GM23248 (cell line): ENCODE results near the gene GNB5. TPM values are rescaled to one million over a fixed set of nuclear protein-coding genes. Genes with fewer than 3 reads are reported as not detected.

ENCODE experiments used
- DNase-seq: peaks from one replicate; pipeline ENCODE4 v3.0.0-alpha.2; 2015
- H2AFZ ChIP-seq: fragments of 200-600 bp; sonication (generic); 2 replicates; pipeline ENCODE4 v1.6.1; 2016; ENCODE audit warnings: antibody characterized with exemption
- H3F3A ChIP-seq: fragments of 200-600 bp; sonication (generic); 2 replicates; pipeline ENCODE4 v1.6.1; 2016; ENCODE audit warnings: mild to moderate bottlenecking, antibody characterized with exemption, mixed run types; ENCODE audit not compliant: insufficient read depth
- H3K27ac ChIP-seq: fragments of 200-600 bp; sonication (generic); 2 replicates; pipeline ENCODE4 v1.5.1; 2016; ENCODE audit warnings: mild to moderate bottlenecking
- H3K27me3 ChIP-seq: fragments of 200-600 bp; sonication (generic); replicated peaks from 2 replicates; pipeline ENCODE4 v1.6.1; 2016; ENCODE audit warnings: mild to moderate bottlenecking; ENCODE audit not compliant: insufficient read depth
- H3K36me3 ChIP-seq: fragments of 200-600 bp; sonication (generic); 2 replicates; pipeline ENCODE4 v1.6.1; 2016; ENCODE audit warnings: low read depth, mild to moderate bottlenecking
- H3K4me1 ChIP-seq: fragments of 200-600 bp; sonication (generic); 2 replicates; pipeline ENCODE4 v1.6.1; 2016; ENCODE audit warnings: mild to moderate bottlenecking; ENCODE audit not compliant: insufficient read depth
- H3K4me2 ChIP-seq: fragments of 200-600 bp; sonication (generic); one replicate; pipeline ENCODE4 v1.6.1; 2016; ENCODE audit warnings: mild to moderate bottlenecking; ENCODE audit not compliant: unreplicated experiment
- H3K4me3 ChIP-seq: fragments of 200-600 bp; sonication (generic); 2 replicates; pipeline ENCODE4 v1.5.1; 2016; ENCODE audit warnings: mild to moderate bottlenecking
- H3K79me2 ChIP-seq: fragments of 200-600 bp; sonication (generic); 2 replicates; pipeline ENCODE4 v1.6.1; 2016; ENCODE audit warnings: mild to moderate bottlenecking; ENCODE audit not compliant: insufficient read depth
- H3K9ac ChIP-seq: fragments of 200-600 bp; sonication (generic); 2 replicates; pipeline ENCODE4 v1.6.1; 2016; ENCODE audit warnings: mild to moderate bottlenecking
- H3K9me2 ChIP-seq: fragments of 200-600 bp; sonication (generic); 2 replicates; pipeline ENCODE4 v1.6.1; 2016; ENCODE audit warnings: mixed run types, mild to moderate bottlenecking, moderate library complexity; ENCODE audit not compliant: insufficient read depth
- H3K9me3 ChIP-seq: fragments of 200-600 bp; sonication (generic); one replicate; pipeline ENCODE4 v1.6.1; 2017; ENCODE audit warnings: low read depth
- H4K20me1 ChIP-seq: fragments of 200-600 bp; sonication (generic); 2 replicates; pipeline ENCODE4 v1.6.0; 2016; ENCODE audit not compliant: insufficient read depth
- EZH2 ChIP-seq: fragments of 200-600 bp; sonication (generic); IDR thresholded peaks from 2 replicates; pipeline ENCODE4 v1.6.1; 2018; ENCODE audit warnings: antibody characterized with exemption, mild to moderate bottlenecking; ENCODE audit not compliant: insufficient read depth, poor library complexity, severe bottlenecking
- EZH2phosphoT487 ChIP-seq: fragments of 200-600 bp; sonication (generic); IDR thresholded peaks from 2 replicates; pipeline ENCODE4 v1.6.1; 2018; ENCODE audit warnings: antibody characterized with exemption, moderate library complexity, mild to moderate bottlenecking, low read depth; ENCODE audit not compliant: insufficient read depth
- WGBS, 2 experiments: methylation state at CpG; one replicate each; pipeline ENCODE4 v1.1.6; 2015 to 2017; ENCODE audit warnings: low lambda C conversion rate in 2 of 2, low coverage in 1 of 2; ENCODE audit errors: missing lambda C conversion rate in 2 of 2; 5-methylcytosine and 5-hydroxymethylcytosine counted together
- in situ Hi-C: fragments of 300-500 bp; cut with MboI; formaldehyde crosslinking; loops from 2 replicates; pipeline ENCODE4 v1.15.0; 2020
- polyA plus RNA-seq: library from polyadenylated mRNA; unstranded; fragments of >200 nt; fragmentation: Nextera tagmentation; extraction: Ambion mirVana; gene quantifications from 2 replicates; pipeline ENCODE4 v1.2.1, GENCODE V29; 2016
- total RNA-seq: library from RNA; depleted of rRNA; stranded (reverse); fragments of >200 nt; shearing (Covaris generic); gene quantifications from 2 replicates; pipeline ENCODE4 v1.2.3, GENCODE V29; 2014

GNB5 gene
- total and polyA plus RNA-seq, 2 experiments from 2014 or later = 39.9 to 42.8 TPM

DNA sequence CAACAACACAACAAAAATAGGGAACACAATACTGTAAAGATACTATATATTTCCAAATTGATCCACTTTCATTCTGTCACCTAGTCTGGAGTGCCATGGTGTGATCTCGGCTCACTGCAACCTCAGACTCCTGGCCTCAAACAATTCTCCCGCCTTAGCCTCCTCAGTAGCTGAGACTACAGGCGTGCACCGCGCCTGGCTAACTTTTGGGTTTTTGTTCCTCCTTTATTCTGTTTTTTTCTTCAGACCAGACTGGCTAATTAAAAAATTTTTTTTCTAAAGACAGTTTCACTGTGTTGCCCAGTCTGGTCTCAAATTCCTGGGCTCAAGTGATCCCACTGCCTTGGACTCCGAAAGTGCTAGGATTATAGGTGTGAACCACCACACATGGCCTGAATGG is 84.0 kb downstream of the GNB5 start:
- H3K27ac ChIP-seq = no peak overlapping the region
- in situ Hi-C loops = no loop called here
- H3K9ac ChIP-seq = no peak overlapping the region
- H3F3A ChIP-seq = peaks cover 16% of the 10 kb centered on the region
- DNase-seq = no peak
- WGBS, 2 experiments = 94 to 97% methylated on average over 6 of the region's 6 CpGs
- H4K20me1 ChIP-seq = no peaks in the 10 kb centered on the region
- no peak overlapping the region for H2AFZ ChIP-seq
- H3K4me2 ChIP-seq = no peak overlapping the region
- H3K4me1 ChIP-seq = peaks cover 6% of the 10 kb centered on the region
- H3K9me2 ChIP-seq = no peaks in the 10 kb centered on the region
- TF ChIP-seq EZH2phosphoT487 = no peak
- TF ChIP-seq EZH2 = no peak
- H3K79me2 ChIP-seq = no peaks in the 10 kb centered on the region
- H3K36me3 ChIP-seq = no peaks in the 10 kb centered on the region
- no peaks in the 10 kb centered on the region for H3K9me3 ChIP-seq
- H3K27me3 ChIP-seq = peaks cover 8% of the 10 kb centered on the region; the same call in 1 of the 2 replicates
- H3K4me3 ChIP-seq = no peak overlapping the region

DNA sequence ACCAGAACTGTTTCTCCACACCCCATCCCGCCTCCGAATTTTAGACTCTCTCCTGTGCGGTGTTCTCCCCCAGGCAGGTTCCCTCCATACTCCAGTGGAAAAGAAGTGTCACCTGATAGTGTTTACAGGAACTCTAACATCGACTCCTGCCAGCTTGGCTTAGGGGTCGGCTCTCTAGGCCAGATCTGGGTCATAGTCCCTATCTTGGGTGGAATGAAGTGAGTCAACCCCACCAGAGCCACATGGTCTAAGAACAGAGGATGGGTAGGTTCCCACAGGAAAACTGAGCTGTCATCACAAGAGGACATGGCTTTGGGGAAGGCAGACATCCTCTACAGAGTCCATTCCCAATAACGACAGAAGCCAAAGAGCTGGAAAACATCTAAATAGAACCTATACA is 84.6 kb downstream of the GNB5 start:
- Histone ChIP-seq H2AFZ (no peak overlapping the region), H3K9ac (no peak overlapping the region)
- in situ Hi-C loops = no loop called here

DNA sequence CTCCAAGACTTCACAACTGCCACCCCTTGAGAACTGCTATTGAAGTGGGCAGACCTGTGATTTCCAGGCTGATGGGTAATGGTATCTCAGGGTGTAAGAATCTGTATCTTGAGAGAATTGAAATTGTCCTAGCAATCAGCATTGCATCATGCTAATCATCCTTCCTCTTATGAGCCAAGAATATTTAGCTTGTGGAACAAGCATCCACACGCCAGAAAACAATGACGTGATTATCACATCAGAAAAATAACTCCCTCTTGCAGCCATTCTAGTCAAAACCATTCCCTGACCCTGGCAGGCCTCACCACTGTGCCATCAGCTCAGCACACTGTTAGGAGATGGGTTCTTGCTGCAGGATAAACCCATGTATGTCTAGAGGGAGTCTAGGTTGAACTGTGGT is 85.3 kb downstream of the GNB5 start:
- DNase-seq = no peak
- TF ChIP-seq EZH2phosphoT487 (no peak), EZH2 (no peak)
- H3K27ac ChIP-seq = no peak overlapping the region
- WGBS, 2 experiments = 73 to 74% methylated on average over 2 of the region's 2 CpGs
- no peaks in the 10 kb centered on the region for H3K79me2 ChIP-seq
- H3K4me1 ChIP-seq = peaks cover 6% of the 10 kb centered on the region
- no peaks in the 10 kb centered on the region for H3K27me3 ChIP-seq
- H3K4me2 ChIP-seq = no peak overlapping the region
- no peaks in the 10 kb centered on the region for H3K36me3 ChIP-seq
- no peak overlapping the region for H3K4me3 ChIP-seq
- H4K20me1 ChIP-seq = no peaks in the 10 kb centered on the region
- in situ Hi-C loops = no loop called here
- H3K9me2 ChIP-seq = no peaks in the 10 kb centered on the region
- H3K9ac ChIP-seq = no peak overlapping the region
- no peaks in the 10 kb centered on the region for H3K9me3 ChIP-seq
- peaks cover 28% of the 10 kb centered on the region for H3F3A ChIP-seq
- no peak overlapping the region for H2AFZ ChIP-seq

More for the DNA sequence above, 84.6 kb downstream of the GNB5 start:
- TF ChIP-seq EZH2phosphoT487 (no peak), EZH2 (no peak)
- Histone ChIP-seq H3K9me2 (no peaks in the 10 kb centered on the region), H3K79me2 (no peaks in the 10 kb centered on the region), H3K9me3 (no peaks in the 10 kb centered on the region), H3K27ac (no peak overlapping the region), H4K20me1 (no peaks in the 10 kb centered on the region), H3K4me2 (no peak overlapping the region), H3F3A (peaks cover 22% of the 10 kb centered on the region), H3K36me3 (no peaks in the 10 kb centered on the region), H3K4me3 (no peak overlapping the region), H3K4me1 (peaks cover 6% of the 10 kb centered on the region), H3K27me3 (peaks cover 5% of the 10 kb centered on the region; the same call in 1 of the 2 replicates)
- WGBS, 2 experiments = 69 to 72% methylated on average over 6 of the region's 6 CpGs
- no peak for DNase-seq

DNA sequence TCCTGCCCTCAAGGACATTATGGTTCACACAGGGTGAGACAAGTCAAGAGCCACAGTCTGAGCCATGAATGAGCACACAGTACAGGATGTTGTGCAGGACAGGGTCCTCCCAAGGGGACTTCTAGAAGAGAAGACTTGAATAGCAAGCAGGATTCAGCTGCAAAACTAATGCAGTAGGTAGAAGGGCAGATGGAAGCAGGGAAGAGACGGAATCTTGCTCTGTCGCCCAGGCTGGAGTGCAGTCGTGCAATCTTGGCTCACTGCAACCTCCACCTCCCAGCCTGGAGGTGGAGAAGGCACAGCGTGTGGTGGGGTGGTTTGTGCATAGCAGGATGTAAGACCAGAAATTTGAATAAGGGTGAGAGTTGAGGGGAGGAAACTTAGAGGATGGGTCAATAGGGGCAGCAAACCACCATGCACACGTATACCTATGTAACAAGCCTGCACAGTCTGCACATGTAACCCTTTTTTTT is 86.6 kb downstream of the GNB5 start:
- no peak for TF ChIP-seq EZH2phosphoT487
- TF ChIP-seq EZH2 = no peak
- Histone ChIP-seq H3F3A (peaks cover 28% of the 10 kb centered on the region), H3K4me2 (no peak overlapping the region), H3K9ac (no peak overlapping the region), H3K4me3 (no peak overlapping the region), H3K9me2 (no peaks in the 10 kb centered on the region), H4K20me1 (no peaks in the 10 kb centered on the region), H3K79me2 (no peaks in the 10 kb centered on the region), H3K27ac (no peak overlapping the region), H3K9me3 (no peaks in the 10 kb centered on the region), H3K36me3 (no peaks in the 10 kb centered on the region), H3K27me3 (no peaks in the 10 kb centered on the region), H3K4me1 (peaks cover 6% of the 10 kb centered on the region), H2AFZ (no peak overlapping the region)
- in situ Hi-C loops = no loop called here
- DNase-seq = no peak
- WGBS, 2 experiments = 92 to 98% methylated on average over 5 of the region's 5 CpGs
